Neural progenitor cell (in vitro differentiated cells): ENCODE data around the gene ADGRD1.

Experiments used
- EZH2 ChIP-seq: fragments of 200-600 bp; sonication (generic); IDR thresholded peaks from 2 replicates; pipeline ENCODE4 v1.6.1; 2017; ENCODE audit warnings: antibody characterized with exemption, mild to moderate bottlenecking, moderate library complexity
- EZH2phosphoT487 ChIP-seq: fragments of 200-600 bp; sonication (generic); IDR thresholded peaks from 2 replicates; pipeline ENCODE4 v1.6.1; 2017; ENCODE audit warnings: antibody characterized with exemption
- TF ChIP-seq, protein P1 (sequence below): fragments of 200-600 bp; sonication (generic); IDR thresholded peaks from 2 replicates; pipeline ENCODE4 v1.5.1; 2017; ENCODE audit warnings: antibody characterized with exemption, mild to moderate bottlenecking

DNA sequence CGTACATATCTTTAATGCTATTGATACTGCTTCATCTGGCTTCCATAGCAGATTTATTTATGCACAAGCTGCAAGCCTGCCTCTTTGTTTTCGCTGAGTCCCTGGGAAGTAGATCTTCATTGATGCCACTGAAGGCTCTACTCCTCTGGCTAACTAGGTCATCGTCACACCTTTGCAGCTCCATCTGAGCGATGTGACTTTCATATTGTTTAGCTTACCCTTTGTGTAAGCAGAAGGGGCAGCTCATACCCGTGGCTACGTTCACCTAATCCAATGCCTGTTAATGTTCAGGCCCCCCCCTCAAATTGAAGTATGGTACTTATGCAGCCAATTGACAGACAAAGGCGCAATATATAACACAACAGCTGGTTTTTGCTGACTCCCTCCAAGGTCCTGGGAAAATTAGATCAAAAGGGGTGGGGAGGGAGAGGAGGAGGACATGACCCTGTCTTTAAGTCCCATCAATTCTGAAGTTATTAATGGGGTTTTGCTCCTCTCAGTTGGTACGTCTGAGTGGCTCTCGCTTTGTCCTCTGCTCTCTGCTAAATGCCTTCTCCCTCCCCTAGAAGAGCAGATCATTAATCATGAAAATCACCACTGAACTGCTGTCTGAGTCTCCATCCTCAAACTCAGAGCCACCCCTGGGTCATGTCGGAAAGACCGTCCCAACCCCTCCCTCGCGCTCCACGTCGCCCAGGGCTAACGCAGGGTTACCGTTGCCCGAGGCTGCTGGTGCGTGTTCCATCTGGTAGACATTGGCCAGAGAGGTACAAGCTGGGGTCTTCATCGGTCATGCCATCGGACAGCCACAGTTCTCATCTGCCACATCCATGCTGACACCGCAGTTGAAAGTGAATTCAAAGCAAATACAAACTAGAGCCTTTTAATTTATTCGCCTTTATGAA lies 128.8 kb downstream of the ADGRD1 start:
- TF ChIP-seq EZH2 (no peak), EZH2phosphoT487 (no peak)
- TF ChIP-seq, protein P1, sequence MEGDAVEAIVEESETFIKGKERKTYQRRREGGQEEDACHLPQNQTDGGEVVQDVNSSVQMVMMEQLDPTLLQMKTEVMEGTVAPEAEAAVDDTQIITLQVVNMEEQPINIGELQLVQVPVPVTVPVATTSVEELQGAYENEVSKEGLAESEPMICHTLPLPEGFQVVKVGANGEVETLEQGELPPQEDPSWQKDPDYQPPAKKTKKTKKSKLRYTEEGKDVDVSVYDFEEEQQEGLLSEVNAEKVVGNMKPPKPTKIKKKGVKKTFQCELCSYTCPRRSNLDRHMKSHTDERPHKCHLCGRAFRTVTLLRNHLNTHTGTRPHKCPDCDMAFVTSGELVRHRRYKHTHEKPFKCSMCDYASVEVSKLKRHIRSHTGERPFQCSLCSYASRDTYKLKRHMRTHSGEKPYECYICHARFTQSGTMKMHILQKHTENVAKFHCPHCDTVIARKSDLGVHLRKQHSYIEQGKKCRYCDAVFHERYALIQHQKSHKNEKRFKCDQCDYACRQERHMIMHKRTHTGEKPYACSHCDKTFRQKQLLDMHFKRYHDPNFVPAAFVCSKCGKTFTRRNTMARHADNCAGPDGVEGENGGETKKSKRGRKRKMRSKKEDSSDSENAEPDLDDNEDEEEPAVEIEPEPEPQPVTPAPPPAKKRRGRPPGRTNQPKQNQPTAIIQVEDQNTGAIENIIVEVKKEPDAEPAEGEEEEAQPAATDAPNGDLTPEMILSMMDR = no peak
